ENCODE results near the gene TSPAN9.

Gene TSPAN9

DNA sequence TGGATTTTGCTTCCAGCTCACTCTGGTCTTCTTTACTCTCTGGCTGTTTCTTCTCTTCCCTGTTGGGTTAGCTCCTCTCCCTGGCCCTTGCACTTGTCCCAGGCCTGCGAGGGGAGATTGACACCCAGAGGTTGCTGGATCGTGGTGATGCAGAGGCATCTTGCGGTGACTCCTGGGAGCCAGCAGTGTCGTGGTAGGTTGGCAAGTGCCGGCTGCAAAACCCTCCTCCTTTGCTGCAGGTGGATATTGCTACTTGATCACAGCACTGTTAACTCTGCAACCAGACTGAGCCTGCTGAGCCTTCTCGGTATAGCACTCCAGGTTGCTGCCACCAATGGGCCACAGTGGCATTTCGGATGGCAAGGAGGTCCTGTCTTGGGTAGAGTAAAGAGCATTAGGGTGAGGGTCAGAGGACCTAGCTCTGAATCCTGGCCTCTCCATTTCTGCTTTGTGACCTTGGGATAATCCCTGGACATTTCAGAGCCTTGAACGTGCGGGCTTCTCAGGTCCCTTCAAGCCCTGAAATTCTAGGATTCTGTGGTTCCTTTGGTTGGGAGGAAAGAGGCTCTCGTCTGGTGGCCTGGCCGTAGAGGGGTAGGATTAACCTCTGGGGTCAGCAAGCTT, 87.4 kb downstream of the TSPAN9 start:
- DNase-seq (ENCODE audit: low read depth in 2 of 2) = no peak

DNA sequence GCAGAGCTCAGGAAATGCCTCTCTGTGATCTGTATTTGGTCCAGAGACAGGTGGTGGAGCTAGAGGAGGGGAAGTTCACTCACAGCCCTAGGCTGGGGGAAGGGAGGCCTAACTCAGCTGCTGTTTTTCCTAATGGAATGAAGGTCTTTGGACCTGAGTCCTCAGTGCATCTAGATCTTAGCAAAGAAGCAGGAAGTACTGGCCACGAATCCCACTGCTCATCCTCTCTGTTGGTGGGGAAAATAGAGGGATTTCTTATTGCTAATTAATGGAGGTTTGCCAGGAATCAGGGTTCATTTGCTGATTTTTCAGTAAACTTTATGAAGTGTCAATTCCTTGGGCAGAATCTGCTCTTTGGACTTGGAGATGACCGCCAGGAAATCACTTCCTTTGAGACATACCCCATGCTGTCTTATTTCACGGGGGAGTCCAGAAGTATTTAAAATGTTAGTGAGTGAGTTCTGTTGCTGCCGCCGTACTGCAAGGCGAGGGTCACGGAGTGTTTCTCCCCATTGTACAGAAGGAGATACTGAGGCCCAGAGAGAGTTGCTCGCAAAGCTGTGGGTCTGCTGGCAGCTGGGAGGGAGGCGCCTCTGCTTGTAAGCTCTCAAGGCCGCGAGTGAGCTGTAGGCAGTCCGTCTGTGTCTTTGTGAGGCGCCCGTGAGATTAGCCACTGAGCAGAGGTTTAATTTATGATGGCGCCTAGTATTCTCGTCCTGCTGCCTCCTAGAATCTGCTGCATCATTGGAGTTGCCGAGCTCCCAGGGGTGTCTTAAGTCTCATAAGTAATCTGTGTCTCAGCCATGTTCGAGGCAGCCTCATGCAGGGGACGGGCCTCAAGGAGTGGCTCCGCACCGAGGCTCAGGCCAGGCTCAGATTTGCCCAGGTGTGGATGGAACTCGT, 88.2 kb downstream of the TSPAN9 start:
- no peak for DNase-seq (ENCODE audit: low read depth in 2 of 2)

DNA sequence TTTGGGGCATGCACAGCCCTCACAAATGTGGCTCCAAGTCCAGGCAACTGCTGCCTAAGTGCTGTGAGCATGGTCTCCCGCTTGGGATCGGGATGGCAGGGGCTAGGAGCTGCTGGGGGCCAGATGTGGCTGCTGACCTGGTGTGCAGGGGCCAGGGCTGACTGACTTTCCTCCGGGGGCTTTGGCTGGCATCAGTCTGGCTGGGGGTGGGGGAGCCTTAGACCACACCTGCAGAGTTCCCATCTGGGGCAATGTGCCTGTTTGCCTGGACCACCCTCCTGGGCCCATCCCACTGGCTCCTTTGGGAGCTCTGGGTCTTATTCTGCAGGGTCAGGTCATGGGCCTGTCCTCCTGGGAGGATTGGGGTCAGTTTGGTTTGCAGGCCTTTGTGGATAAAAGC, 90.5 kb downstream of the TSPAN9 start:
- DNase-seq (ENCODE audit: low read depth in 2 of 2) = no peak

DNA sequence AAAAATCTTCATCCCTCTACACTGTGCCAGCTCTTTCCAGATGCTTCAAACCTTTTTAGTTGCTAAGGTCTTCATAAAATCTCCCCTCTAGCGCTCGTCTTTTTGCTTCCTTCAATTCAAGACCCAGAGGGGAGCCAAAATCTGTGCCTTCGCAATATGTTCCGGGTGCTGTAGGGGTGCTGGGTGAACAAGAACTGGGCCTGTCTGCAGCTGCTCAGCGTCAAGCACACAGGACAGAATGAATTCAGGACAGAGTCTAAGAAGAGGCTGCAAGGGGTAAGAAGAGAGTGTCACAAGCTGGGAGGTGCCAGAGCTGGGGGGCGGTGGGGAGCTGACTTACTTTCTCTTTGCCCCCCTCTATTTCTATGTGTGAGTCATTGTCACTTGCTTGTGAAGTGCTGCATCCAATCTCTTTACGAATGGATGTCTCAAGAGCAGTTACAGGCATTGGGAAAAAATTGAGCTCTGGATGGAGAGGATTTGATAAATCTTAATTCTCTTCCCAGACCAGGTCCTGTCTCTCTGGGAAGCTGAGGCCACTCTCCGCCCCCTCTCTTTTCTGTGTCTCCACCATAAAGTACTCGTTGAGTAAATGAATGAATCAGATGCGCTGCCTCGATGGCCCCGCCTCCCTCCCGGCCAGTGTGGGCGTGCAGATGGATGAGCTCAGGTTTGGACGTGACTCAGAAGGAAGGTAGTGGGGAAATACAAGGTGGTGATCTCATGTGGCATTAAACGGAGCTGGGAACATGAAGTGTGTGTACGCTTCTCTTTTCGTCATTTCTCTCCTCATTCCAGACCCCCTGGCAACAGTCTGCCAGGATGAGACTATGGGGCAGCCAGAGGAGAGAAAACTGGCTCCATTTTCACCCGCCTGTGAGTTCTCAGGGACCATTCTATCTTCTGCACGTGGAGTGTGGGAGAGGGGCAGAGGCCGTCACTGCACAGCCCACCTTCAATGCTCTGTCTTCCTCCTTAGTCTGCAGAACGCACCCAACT, 91.3 kb downstream of the TSPAN9 start:
- DNase-seq (ENCODE audit: low read depth in 2 of 2) = peak; percentile 58 to 69

DNA sequence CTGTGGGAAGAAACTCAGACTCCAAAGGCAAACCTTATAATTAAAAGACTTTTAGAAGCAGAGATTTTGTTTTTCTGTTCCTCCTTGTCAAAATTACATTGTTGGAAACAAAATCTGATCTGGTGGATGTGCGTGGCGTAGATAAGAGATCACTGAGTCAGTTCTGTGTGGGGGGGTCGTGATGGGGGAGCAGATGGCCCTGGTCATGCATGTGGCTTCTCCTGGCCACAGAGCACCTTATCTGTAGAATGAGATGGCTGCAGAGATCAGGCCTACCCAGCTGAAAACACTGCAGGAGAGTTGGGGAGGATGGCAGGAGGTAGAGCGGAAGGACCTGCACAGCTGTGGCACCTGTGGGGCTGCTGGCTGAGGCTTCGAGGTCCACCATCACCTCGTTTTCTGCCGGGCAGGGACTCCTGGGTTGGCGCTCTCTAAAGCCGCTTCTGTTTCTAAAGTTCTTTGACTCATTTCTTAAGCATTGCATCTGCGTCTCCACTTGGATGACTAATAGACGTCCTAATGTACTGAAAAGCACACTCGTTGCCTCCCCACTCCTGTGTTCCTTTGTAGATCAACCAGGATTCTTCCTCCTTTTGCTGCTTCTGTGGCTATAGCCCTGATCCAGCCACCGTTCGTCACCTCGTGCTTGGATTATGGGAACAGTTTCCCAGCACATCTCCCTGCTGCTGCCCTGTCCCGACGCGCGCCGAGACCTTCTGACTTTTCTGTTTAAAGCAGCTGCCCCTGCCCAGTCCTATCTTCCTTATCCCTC, 93.4 kb downstream of the TSPAN9 start:
- no peak for DNase-seq (ENCODE audit: low read depth in 2 of 2)

DNA sequence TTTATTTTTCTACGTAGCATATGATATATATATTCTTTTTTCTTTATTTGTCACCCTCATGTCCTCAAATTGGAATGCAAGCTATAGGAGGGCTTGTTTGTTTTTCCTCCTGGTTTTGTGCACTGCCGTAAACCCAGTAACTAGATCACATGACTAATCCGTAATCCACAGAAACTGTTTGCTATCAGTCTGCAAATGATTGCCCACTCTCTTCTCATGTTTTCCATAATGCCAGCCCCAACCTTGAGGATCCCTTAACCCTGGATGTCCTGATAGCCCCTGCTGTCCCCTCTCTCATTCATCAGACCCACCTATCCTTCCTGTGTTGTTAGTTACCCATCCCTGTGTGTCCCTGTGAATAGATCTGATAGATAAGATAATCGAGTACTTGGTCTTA, 94.0 kb downstream of the TSPAN9 start:
- DNase-seq (ENCODE audit: low read depth in 2 of 2) = no peak

DNA sequence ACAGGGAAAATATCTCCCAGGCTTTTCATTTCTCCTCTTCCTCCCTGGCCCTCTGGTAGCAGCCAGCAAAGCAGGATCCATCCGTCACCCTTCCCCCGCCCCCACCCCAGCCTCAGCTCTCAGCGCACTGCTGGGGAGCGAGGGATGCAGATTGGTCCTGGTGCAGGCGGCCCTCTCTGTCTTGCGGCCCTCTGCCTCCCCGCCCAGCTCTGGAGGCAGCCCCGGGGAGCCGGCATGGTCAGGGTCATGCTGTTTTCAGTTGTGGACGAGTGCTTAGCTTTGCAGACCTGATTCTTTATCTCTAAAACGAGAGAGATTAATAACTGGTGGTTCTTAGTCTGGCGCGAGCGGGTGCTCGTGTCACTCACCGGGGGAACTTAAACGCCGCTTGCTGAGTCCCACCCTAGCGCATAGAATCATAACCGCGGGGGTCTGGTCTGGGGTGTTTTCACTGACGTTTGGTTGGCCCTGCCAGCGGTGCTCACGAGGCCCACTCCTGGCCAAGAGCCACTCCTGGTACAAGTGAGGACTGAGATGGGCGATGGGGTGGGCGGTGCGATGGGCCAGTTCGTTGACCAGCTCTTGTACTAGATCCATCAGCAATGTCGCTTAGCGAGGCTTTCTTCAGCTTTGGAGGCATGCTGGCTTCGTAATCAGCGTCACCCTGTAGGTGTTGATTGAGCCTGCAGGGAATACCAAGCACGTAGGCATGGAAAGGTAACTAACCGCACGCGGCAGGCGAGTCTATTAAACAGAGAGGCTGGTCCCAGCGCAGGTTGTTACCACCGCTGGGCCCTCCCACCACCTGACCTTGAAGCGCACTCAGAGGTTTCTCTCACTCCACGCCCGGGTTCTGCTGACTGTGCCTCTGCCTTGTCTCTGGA, 95.2 kb downstream of the TSPAN9 start:
- no peak for DNase-seq (ENCODE audit: low read depth in 2 of 2)

DNA sequence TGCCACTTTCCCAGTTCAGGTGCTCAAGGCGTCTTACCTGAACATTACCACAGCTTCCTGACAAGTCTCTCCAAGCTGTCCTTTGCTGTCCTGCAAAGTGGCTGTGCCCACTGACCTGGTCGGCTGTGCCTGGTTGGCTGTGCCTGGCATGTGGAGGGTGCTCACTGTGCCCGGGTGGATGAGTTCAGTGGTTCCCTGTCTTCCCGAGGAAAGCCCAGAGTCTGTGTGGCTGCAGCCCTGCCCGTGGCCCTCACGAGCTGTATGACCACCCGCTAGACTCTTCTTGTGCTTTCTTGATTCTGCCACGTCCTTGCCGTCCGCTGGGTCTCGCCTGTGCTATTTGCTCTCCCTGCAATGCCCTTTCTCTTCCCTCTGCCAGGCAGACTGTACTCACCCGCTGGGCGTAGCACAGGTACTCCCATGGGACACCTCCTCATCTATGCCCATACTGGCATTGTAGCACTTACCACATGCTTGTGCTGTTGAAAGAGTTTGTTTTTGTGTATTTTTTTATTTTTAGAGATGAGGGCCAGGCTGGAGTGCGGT, 95.9 kb downstream of the TSPAN9 start:
- no peak for DNase-seq (ENCODE audit: low read depth in 2 of 2)

DNA sequence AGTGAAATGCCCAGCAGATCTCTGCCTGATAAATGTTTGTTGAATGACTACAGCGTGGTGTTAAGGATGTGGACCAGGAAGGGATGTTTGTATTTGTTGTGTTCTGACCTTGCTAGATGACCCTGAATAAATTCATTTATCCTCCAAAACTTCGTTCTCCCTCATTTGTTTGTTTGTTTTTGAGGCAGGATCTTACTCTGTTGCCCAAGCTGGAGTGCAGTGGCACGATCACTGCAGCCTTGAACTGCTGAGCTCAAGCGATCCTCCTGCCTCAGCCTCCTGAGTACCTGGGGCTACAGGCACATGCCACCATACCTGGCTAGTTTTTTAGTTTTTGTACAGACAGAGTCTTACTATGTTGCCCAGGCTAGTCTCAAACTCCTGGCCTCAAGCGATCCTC, 96.7 kb downstream of the TSPAN9 start:
- no peak for DNase-seq (ENCODE audit: low read depth in 2 of 2)

DNA sequence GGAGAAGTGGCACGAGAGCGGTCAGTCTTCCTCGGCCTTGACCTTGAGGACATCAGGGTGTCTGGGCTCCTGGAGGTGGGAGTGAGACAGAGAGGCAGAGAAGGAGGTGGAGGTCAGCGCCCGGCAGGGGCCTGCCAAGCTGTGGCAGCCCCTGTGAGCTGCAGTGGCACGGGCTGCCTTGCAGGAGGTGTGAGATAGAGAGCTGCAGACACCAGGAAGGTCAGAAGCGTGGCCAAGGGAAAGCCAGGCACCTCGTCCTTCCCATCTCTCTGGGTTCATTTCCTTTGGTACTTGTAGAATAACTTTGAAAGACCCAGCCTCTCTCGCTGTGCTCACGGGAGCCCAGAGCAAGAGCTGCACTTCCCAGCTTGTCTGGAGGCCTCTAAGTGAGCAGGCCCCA, 98.1 kb downstream of the TSPAN9 start:
- no peak for DNase-seq (ENCODE audit: low read depth in 2 of 2)

DNA sequence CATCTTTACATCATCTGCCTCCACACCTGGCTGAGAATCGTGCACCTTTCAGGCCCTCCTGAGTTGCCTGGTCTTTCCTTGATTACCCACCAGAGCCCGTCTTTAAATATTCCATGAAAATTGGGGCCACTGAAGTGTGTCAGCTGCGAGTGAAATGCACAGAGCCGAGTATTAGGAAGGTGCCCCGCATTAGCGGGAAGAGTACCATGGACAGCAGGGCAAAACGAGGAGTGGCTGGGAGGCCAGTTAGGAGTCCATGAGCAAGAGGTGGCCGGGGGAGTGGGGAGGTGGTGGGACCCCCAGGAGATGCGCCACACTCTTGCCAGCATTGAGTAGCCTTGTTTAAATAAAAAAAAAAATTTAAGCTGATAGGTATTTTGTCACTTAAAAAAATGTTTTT, 99.6 kb downstream of the TSPAN9 start:
- DNase-seq (ENCODE audit: low read depth in 2 of 2) = no peak

DNA sequence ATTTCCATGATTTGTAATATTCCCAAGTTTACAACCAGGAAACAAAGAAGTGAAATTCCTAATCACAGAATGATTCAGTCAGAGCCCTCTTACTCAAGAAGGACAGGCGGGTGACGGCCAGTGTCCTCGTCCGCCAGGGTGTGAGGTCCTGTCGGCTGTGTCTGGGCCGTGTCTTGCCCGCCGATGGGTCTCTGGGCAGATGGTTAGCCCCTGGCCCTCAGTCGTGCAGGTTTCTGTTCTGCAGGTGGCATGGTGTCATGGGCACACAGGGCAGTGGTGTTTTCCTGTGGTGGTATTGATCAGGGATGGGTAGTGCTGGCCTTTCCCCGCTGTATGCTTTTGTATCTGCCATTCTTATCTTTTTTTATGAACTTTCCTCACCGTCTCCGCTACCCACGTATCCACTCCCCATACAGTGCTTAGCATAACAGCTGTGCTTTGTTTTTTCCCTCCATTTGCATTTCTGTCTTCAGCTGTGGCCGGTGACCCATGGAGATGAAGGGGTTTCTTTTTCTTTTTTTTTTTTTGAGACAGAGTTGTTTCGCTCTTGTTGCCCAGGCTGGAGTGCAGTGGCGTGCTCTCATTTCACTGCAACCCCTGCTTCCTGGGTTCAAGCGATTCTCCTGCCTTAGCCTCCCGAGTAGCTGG, 100.7 kb downstream of the TSPAN9 start:
- no peak for DNase-seq (ENCODE audit: low read depth in 2 of 2)

DNA sequence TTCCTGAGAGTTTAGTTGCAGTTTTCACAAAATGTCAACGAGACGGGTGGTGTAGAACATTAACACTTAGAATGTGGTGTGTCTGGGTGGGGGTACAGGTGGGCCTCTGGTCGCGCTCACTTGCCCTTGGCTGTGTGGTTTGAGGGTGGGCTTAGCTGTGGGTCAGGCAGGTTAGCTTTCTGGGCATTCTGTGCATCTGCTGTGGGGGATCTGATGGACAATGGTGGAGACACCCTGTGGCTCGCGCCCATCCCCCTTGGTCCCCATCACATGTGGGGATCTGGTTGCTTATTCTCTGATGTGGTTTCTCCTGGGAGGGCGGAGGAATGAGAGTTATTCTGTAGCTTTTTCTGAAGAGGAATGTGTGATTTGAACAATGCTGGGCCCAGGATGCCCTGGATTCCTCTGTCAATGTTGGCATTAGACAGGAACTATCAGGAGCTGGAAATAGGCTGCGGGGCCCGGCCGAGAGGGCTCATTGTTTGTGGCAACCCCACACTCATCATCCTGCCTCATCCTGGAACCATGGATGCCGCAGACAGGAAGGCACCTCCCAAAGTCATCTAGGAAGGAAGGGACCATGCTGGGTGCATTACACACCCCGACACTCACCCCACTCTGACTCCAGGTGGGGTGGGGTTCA, 101.6 kb downstream of the TSPAN9 start:
- no peak for DNase-seq (ENCODE audit: low read depth in 2 of 2)

DNA sequence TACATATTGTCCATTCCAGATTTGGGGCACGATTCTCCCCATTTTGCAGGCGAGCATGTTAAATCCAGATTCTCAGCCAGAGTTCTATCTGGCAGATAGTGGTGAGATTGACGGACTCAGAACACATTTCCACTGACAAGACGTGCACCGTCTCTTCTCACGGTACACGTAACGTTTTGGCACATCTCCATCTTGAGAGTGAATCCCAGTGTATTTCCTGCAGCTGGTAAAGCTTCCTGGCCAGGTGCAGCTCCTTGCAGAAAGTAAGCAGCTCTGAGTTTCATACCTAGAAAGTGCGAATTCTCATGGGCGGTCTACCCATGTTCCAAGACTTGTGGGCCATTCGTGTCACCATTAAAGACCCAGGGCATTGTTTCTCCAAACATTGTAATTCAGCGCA, 102.6 kb downstream of the TSPAN9 start:
- DNase-seq (ENCODE audit: low read depth in 2 of 2) = no peak

DNA sequence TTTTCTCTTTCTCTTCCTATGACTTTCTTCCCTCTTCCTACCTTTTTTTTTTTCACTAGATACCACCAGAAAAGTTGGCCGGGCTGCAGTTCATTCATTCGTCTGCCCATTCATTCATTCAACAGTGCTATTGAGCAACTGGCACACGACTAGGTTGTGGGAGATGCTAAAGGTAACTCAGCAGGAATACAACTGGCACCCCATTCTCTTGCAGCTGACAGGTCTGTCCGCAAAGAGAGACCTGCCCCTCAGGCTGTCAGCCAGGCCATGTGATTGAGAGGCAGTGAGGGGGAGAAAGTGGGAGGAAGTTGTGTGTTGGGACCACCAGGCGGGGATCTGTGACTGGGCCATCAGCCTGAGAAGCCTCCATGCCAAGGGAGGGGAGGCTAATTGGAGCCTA, 105.2 kb downstream of the TSPAN9 start:
- DNase-seq (ENCODE audit: low read depth in 2 of 2) = no peak

DNA sequence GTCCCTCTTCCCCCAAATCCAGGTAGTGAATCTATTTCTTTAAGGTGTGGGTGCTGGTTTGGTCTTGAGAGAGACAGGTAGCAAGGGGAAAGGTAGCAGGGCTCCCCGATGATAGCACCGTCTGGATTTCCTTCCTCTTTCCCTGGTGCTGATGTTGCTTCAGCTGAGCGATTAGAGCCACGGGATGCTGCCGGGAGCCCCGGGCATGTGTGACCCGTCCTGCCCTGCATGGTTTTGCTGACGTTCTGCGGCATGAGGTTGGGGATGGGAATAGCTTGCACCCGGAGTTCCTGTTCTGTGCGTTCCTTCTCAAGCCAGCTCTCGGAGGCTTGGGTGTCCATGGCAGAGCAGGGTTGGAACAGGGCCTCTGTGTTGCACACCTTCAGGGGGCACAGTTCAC, 107.3 kb downstream of the TSPAN9 start:
- DNase-seq (ENCODE audit: low read depth in 2 of 2) = no peak

DNA sequence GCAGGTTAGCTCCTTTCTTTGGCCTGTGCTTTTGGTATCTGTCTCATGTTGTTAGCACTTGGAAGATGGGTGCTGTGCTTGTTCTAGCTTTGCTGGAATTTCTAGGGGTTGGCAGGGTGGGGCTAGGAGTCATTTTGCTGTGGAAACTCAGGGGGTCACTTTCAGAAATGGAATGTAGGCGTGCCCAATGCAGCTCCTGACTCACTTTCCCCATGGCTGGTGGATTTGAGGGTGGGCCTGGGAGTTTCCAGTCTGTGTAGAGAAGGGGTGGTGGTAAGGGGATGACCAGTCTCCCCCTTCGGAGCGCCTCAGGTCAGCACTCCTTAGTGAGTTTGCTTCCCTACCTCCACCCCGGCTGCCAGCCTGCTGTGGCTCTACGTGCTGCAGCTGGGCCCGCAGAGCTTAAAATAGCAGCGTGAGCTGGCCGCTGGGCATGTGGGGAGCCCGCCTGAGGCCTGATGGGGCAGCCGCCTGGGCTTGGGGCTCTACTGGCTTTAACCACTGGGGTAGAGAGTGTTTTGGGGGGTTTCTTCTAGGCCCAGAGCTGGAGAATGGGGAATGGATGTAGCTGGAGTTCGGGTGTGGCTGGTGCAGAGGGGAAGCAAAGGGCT, 108.2 kb downstream of the TSPAN9 start:
- DNase-seq (ENCODE audit: low read depth in 2 of 2) = no peak

DNA sequence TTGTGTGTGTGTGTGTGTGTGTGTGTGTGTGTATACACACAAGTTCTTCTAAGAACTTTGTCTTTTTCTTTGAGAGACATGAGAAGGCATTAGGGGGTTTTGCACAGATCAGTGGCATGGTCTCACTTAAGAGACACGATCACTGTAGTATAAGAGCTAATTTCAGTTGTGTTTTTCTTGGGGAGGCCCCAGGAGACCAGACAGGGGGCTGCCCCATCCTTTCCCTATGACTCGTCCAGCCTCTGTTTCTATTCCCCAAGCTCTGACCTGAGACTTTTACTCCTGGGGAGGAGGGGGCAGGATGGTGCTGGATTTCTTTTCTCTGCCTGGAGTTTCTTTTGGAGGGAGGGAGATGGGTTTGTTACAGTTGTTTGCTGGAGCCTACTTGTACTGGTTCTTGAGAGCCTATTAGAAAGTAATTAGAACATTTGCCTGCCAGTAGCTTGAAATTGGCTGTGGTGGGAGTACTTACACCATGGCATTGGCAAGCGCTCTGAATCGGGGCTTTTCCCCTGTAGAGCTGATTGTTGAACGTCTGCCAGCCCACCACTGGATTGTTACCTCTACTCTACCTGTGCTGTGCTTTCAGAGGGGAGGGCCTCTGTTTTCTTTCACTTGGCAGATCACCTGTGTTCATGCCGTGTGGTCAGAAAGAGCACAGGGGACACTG, 109.5 kb downstream of the TSPAN9 start:
- DNase-seq (ENCODE audit: low read depth in 2 of 2) = no peak

All from stimulated activated CD4-positive, alpha-beta T cell treated with anti-CD3 and anti-CD28 coated beads, Interleukin-4, amount 100 ng/mL, for 48 hours (primary cell).